ENCODE measurements around the gene DCAF8. TPM values are rescaled to one million over a fixed set of nuclear protein-coding genes. Genes with fewer than 3 reads are reported as not detected.
"Not testable (repeated sequence)": the region's sequence is repeated elsewhere in the genome, so short reads cannot be mapped to it uniquely, and the experiment has no call there.

DCAF8 gene
- total and polyA plus RNA-seq, 2 experiments from 2014 or later: 151 to 210 TPM

GRCh38 chr1:160300173-160300572 lies 37.8 kb upstream of the DCAF8 start:
- H3K27me3 ChIP-seq: no peaks in the 10 kb centered on the region
- no peak for TF ChIP-seq CTCF (IDR thresholded peaks at IDR 0.05; ENCODE audit: low read depth, low read length)
- no peak overlapping the region for H3K27ac ChIP-seq
- no peaks in the 10 kb centered on the region for H3K9me3 ChIP-seq (ENCODE audit: low read depth)
- H3K4me3 ChIP-seq: no peak overlapping the region
- no peak for DNase-seq (ENCODE audit: low read depth in 1 of 2, low spot score in 1 of 2)
- no peaks in the 10 kb centered on the region for H3K4me1 ChIP-seq (ENCODE audit: low read depth)
- H3K36me3 ChIP-seq: peaks cover 70% of the 10 kb centered on the region

GRCh38 chr1:160296036-160296435 lies 33.7 kb upstream of the DCAF8 start:
- Histone ChIP-seq H3K4me3 (no peak overlapping the region), H3K36me3 (peaks cover 84% of the 10 kb centered on the region), H3K27ac (no peak overlapping the region), H3K9me3 (ENCODE audit: low read depth) (no peaks in the 10 kb centered on the region), H3K27me3 (no peaks in the 10 kb centered on the region), H3K4me1 (ENCODE audit: low read depth) (no peaks in the 10 kb centered on the region)
- no peak for DNase-seq (ENCODE audit: low read depth in 1 of 2, low spot score in 1 of 2)
- TF ChIP-seq CTCF (IDR thresholded peaks at IDR 0.05; ENCODE audit: low read depth, low read length): no peak

- Histone ChIP-seq H3K27me3 (no peaks in the 10 kb centered on the region), H3K4me3 (no peak overlapping the region), H3K27ac (peak overlapping the region; percentile 70), H3K9me3 (ENCODE audit: low read depth) (no peaks in the 10 kb centered on the region), H3K4me1 (ENCODE audit: low read depth) (no peaks in the 10 kb centered on the region), H3K36me3 (peaks cover 81% of the 10 kb centered on the region)
- DNase-seq (ENCODE audit: low read depth in 1 of 2, low spot score in 1 of 2): no peak
- no peak for TF ChIP-seq CTCF (IDR thresholded peaks at IDR 0.05; ENCODE audit: low read depth, low read length)
These were observed 30.9 kb upstream of the DCAF8 start for GRCh38 chr1:160293020-160293968.

- H3K27ac ChIP-seq: peak overlapping the region; percentile 70
- peaks cover 66% of the 10 kb centered on the region for H3K36me3 ChIP-seq
- TF ChIP-seq CTCF (IDR thresholded peaks at IDR 0.05; ENCODE audit: low read depth, low read length): peak; percentile 79
These were observed 29.2 kb upstream of the DCAF8 start for GRCh38 chr1:160291248-160292220.

GRCh38 chr1:160287769-160288168 lies 25.4 kb upstream of the DCAF8 start:
- not testable (repeated sequence) for H3K27me3 ChIP-seq; H3K4me1 ChIP-seq (ENCODE audit: low read depth); DNase-seq (ENCODE audit: low read depth in 1 of 2, low spot score in 1 of 2); H3K9me3 ChIP-seq (ENCODE audit: low read depth); H3K4me3 ChIP-seq; H3K27ac ChIP-seq
- H3K36me3 ChIP-seq: peaks cover 28% of the 10 kb centered on the region

More at GRCh38 chr1:160291248-160292220, 29.2 kb upstream of the DCAF8 start:
- no peaks in the 10 kb centered on the region for H3K27me3 ChIP-seq
- no peaks in the 10 kb centered on the region for H3K9me3 ChIP-seq (ENCODE audit: low read depth)
- no peaks in the 10 kb centered on the region for H3K4me1 ChIP-seq (ENCODE audit: low read depth)
- peak; percentile 75 to 80 for DNase-seq (ENCODE audit: low read depth in 1 of 2, low spot score in 1 of 2)
- no peak overlapping the region for H3K4me3 ChIP-seq

Measured in cardiac muscle cell (in vitro differentiated cells and primary cell).